Sigmoid colon (tissue), 4 donors: Measurements from ENCODE around the gene DNAJB12.

Source experiments
- EP300 ChIP-seq, 4 donors: sonication (generic); formaldehyde crosslinking; IDR thresholded peaks; one replicate each; pipeline ENCODE4 v1.6.1; 2017; ENCODE audit warnings: antibody characterized with exemption in 4 of 4
- POLR2A ChIP-seq, 2 donors: fragments of 450-650 bp; IDR thresholded peaks; one replicate each; pipeline ENCODE4 v1.6.1; 2016; ENCODE audit warnings: antibody characterized with exemption in 2 of 2, mild to moderate bottlenecking in 2 of 2, moderate library complexity in 2 of 2
- POLR2AphosphoS5 ChIP-seq, 4 donors: sonication (generic); formaldehyde crosslinking; IDR thresholded peaks; one replicate each; pipeline ENCODE4 v1.6.1; 2017; ENCODE audit warnings: antibody characterized with exemption in 4 of 4
- TF ChIP-seq, protein P1 (sequence below), 4 experiments: fragments of 450-650 bp in 3 of 4; fragments of 200-600 bp in 1 of 4; IDR thresholded peaks; one replicate each; pipeline ENCODE4 v1.5.1; 2016 to 2019; ENCODE audit warnings: antibody characterized with exemption in 4 of 4, mild to moderate bottlenecking in 3 of 4, moderate library complexity in 2 of 4

DNA sequence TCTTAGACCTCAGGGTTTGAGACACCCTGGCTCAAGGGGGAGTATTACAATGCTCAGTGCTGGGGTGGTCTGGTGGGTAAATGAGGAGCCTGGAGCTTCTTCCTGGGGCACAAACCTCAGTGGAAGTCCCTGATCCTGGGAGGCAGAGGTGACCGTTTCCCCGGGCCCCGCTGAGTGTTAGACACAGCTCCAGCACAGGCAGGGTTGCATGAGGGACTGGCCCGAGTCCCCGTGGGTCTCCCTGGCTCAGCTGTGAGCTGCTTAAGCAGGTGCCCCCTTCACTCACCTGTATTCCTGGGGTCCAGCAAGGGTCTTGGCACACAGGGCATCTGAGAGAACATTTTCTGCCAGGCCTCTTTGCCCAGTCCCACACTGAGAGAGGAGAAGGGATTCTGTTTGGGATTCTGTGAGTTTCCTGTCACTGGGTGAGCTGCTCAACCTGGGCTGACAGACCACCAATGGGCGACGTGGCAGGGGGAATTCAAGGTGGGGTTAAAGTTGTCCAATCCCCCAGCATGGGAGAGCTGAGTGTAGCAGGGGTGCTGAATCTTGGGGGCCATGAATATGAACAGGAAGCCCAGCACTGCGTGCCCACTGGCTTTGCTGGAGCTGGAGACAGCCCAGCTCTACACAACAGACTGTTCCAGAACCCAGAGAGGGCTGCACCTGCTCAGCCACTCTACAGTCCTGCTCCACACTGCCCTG lies 51.1 kb downstream of the DNAJB12 start:
- TF ChIP-seq, protein P1, sequence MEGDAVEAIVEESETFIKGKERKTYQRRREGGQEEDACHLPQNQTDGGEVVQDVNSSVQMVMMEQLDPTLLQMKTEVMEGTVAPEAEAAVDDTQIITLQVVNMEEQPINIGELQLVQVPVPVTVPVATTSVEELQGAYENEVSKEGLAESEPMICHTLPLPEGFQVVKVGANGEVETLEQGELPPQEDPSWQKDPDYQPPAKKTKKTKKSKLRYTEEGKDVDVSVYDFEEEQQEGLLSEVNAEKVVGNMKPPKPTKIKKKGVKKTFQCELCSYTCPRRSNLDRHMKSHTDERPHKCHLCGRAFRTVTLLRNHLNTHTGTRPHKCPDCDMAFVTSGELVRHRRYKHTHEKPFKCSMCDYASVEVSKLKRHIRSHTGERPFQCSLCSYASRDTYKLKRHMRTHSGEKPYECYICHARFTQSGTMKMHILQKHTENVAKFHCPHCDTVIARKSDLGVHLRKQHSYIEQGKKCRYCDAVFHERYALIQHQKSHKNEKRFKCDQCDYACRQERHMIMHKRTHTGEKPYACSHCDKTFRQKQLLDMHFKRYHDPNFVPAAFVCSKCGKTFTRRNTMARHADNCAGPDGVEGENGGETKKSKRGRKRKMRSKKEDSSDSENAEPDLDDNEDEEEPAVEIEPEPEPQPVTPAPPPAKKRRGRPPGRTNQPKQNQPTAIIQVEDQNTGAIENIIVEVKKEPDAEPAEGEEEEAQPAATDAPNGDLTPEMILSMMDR (IDR thresholded peaks at IDR 0.05) = no peak
- TF ChIP-seq POLR2A (IDR thresholded peaks at IDR 0.05) (no peak), EP300 (IDR thresholded peaks at IDR 0.05) (no peak), POLR2AphosphoS5 (IDR thresholded peaks at IDR 0.05) (no peak)
